C4-2B (cell line): ENCODE data around the gene PRXL2A.
A peak's percentile ranks its signal among the peaks of the same experiment; 100 is the strongest.

Experiments used
- H3K27ac ChIP-seq: fragments of 450-650 bp; 2 replicates; pipeline ENCODE4 v1.5.1; 2017
- CTCF ChIP-seq: fragments of 450-650 bp; conservative IDR thresholded peaks from 2 replicates; pipeline ENCODE4 v1.5.1; 2017; ENCODE audit warnings: mild to moderate bottlenecking
- ZFX ChIP-seq: fragments of 450-650 bp; IDR thresholded peaks from 2 replicates; pipeline ENCODE4 v1.6.1; 2017

The PRXL2A gene

GRCh38 chr10:80444646-80445319 lies 36.4 kb downstream of the PRXL2A start:
- TF ChIP-seq ZFX (no peak), CTCF (peak; percentile 90)
- no peak overlapping the region for H3K27ac ChIP-seq

- no peak for TF ChIP-seq CTCF
- no peak for TF ChIP-seq ZFX
- no peak overlapping the region for H3K27ac ChIP-seq
Measured at GRCh38 chr10:80447436-80448190, 39.3 kb downstream of the PRXL2A start.

GRCh38 chr10:80448209-80448942 lies 40.0 kb downstream of the PRXL2A start:
- no peak for TF ChIP-seq CTCF
- no peak for TF ChIP-seq ZFX
- no peak overlapping the region for H3K27ac ChIP-seq

- no peak for TF ChIP-seq ZFX
- TF ChIP-seq CTCF = no peak
- H3K27ac ChIP-seq = no peak overlapping the region
Measured at GRCh38 chr10:80449520-80449919, 41.2 kb downstream of the PRXL2A start.

GRCh38 chr10:80451132-80451531 lies 42.8 kb downstream of the PRXL2A start:
- no peak overlapping the region for H3K27ac ChIP-seq
- TF ChIP-seq CTCF (no peak), ZFX (no peak)

GRCh38 chr10:80452069-80452468 lies 43.7 kb downstream of the PRXL2A start:
- H3K27ac ChIP-seq = no peak overlapping the region
- TF ChIP-seq ZFX (no peak), CTCF (no peak)

- TF ChIP-seq CTCF (no peak), ZFX (no peak)
- peak overlapping the region; percentile 98 for H3K27ac ChIP-seq
Measured at GRCh38 chr10:80452640-80453039, 44.3 kb downstream of the PRXL2A start.
